Measurements from ENCODE around the gene SLIT1. TPM values are rescaled to one million over a fixed set of nuclear protein-coding genes. Genes with fewer than 3 reads are reported as not detected.

Gene SLIT1
- total RNA-seq, 4 donors from 2014 or later = 0.35 to 0.49 TPM; not detected in 2

- no peaks in the 10 kb centered on the region for H3K4me1 ChIP-seq
- no peak for DNase-seq
- intact Hi-C loops (cut with DNase I; ENCODE audit: low total_unique reads) = no loop called here
- H3K27me3 ChIP-seq = no peaks in the 10 kb centered on the region
- no peaks in the 10 kb centered on the region for H3K9me3 ChIP-seq
- no peak overlapping the region for H3K27ac ChIP-seq
- no peaks in the 10 kb centered on the region for H3K36me3 ChIP-seq
- TF ChIP-seq CTCF (IDR thresholded peaks at IDR 0.05) (no peak), POLR2A (IDR thresholded peaks at IDR 0.05) (no peak)
- no peak overlapping the region for H3K4me3 ChIP-seq
These were observed 198.5 kb downstream of the SLIT1 start for GRCh38 chr10:96987141-96987841.

GRCh38 chr10:96986200-96986856, 199.4 kb downstream of the SLIT1 start:
- Histone ChIP-seq H3K4me3 (no peak overlapping the region), H3K36me3 (no peaks in the 10 kb centered on the region), H3K9me3 (no peaks in the 10 kb centered on the region), H3K27me3 (no peaks in the 10 kb centered on the region), H3K27ac (no peak overlapping the region), H3K4me1 (no peaks in the 10 kb centered on the region)
- no peak for DNase-seq
- intact Hi-C loops (cut with DNase I; ENCODE audit: low total_unique reads) = no loop called here
- no peak for TF ChIP-seq POLR2A (IDR thresholded peaks at IDR 0.05)
- no peak for TF ChIP-seq CTCF (IDR thresholded peaks at IDR 0.05)

GRCh38 chr10:96984541-96985131, 201.1 kb downstream of the SLIT1 start:
- no peak for TF ChIP-seq CTCF (IDR thresholded peaks at IDR 0.05)
- TF ChIP-seq POLR2A (IDR thresholded peaks at IDR 0.05) = no peak
- Histone ChIP-seq H3K36me3 (no peaks in the 10 kb centered on the region), H3K4me1 (no peaks in the 10 kb centered on the region), H3K27ac (no peak overlapping the region), H3K4me3 (no peak overlapping the region), H3K27me3 (no peaks in the 10 kb centered on the region), H3K9me3 (no peaks in the 10 kb centered on the region)
- intact Hi-C loops (cut with DNase I; ENCODE audit: low total_unique reads) = no loop called here
- no peak for DNase-seq

- no peak overlapping the region for H3K4me3 ChIP-seq
- H3K36me3 ChIP-seq = no peaks in the 10 kb centered on the region
- H3K27ac ChIP-seq = no peak overlapping the region
- intact Hi-C loops (cut with DNase I; ENCODE audit: low total_unique reads) = no loop called here
- no peaks in the 10 kb centered on the region for H3K9me3 ChIP-seq
- no peaks in the 10 kb centered on the region for H3K4me1 ChIP-seq
- DNase-seq = no peak
- no peaks in the 10 kb centered on the region for H3K27me3 ChIP-seq
- TF ChIP-seq POLR2A (IDR thresholded peaks at IDR 0.05) (no peak), CTCF (IDR thresholded peaks at IDR 0.05) (no peak)
These were observed 203.4 kb downstream of the SLIT1 start for GRCh38 chr10:96982149-96982930.

Data from uterus (tissue), 4 donors.